ENCODE measurements around the gene RAB17. TPM values are rescaled to one million over a fixed set of nuclear protein-coding genes. Genes with fewer than 3 reads are reported as not detected.
A peak's percentile ranks its signal among the peaks of the same experiment; 100 is the strongest.

RAB17 gene
- total and polyA plus RNA-seq, 2 experiments from 2014 or later: 58.3 to 99.1 TPM

GRCh38 chr2:237561221-237561620 is 29.3 kb downstream of the RAB17 start:
- Histone ChIP-seq H3K27me3 (no peaks in the 10 kb centered on the region), H3K4me1 (ENCODE audit: insufficient read depth) (no peaks in the 10 kb centered on the region), H3K9me3 (ENCODE audit: low read depth) (no peaks in the 10 kb centered on the region), H3K9me2 (replicated peaks; ENCODE audit: insufficient read depth) (no peaks in the 10 kb centered on the region), H3K79me2 (no peaks in the 10 kb centered on the region), H3K27ac (no peak overlapping the region), H3K36me3 (replicated peaks; ENCODE audit: insufficient read depth, low read depth) (no peaks in the 10 kb centered on the region), H2AFZ (no peak overlapping the region), H3K4me2 (no peak overlapping the region), H4K20me1 (ENCODE audit: insufficient read depth, poor library complexity, severe bottlenecking) (no peaks in the 10 kb centered on the region), H3K4me3 (no peak overlapping the region)
- DNase-seq (ENCODE audit: low spot score): no peak
- TF ChIP-seq EZH2phosphoT487 (IDR thresholded peaks at IDR 0.05; ENCODE audit: low read depth, severe bottlenecking, unreplicated experiment) (no peak), CTCF (IDR thresholded peaks at IDR 0.05; ENCODE audit: poor library complexity) (no peak), EZH2 (IDR thresholded peaks at IDR 0.05; ENCODE audit: borderline replicate concordance) (no peak)
- 88% methylated on average over 7 of the region's 7 CpGs for WGBS (ENCODE audit: low lambda C conversion rate, missing lambda C conversion rate)

DNA sequence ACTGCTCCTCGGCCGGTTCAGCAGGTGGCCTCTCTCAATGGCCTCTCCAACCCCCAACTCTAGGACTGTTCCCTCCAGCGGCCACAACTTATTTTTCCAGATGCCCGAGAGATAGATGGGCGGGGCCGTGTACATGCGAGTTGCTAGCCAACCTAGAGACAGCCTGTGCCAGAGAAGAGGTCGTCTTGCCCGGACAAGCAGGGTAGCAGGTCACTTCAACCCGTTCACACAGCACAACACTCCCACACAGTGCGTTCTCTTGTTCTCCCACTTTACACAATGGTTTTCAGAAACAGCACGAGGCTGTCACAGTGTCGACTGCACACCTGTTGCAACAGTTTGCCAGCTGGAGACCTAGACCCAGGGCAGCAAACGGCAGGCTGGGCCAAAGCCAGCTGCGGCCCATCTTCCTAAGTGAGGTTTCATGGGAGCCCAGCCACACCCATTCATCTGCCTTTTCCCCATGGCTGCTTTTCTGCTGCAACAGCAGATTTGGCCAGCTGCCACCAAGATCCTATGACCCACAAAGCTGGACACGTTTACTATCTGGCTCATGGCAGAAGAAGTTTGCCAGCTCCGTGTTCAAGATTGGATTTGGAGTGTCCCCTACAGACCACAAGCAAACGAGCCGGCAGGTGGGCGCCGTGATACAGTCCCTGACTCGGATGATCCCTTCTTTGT is 31.4 kb downstream of the RAB17 start:
- Histone ChIP-seq H2AFZ (no peak overlapping the region), H3K9me2 (replicated peaks; ENCODE audit: insufficient read depth) (no peaks in the 10 kb centered on the region), H3K9me3 (ENCODE audit: low read depth) (peaks cover 4% of the 10 kb centered on the region), H3K79me2 (no peaks in the 10 kb centered on the region), H3K27me3 (no peaks in the 10 kb centered on the region), H3K27ac (no peak overlapping the region), H4K20me1 (ENCODE audit: insufficient read depth, poor library complexity, severe bottlenecking) (no peaks in the 10 kb centered on the region), H3K4me1 (ENCODE audit: insufficient read depth) (no peaks in the 10 kb centered on the region), H3K4me2 (no peak overlapping the region), H3K4me3 (no peak overlapping the region), H3K36me3 (replicated peaks; ENCODE audit: insufficient read depth, low read depth) (no peaks in the 10 kb centered on the region)
- DNase-seq (ENCODE audit: low spot score): peak; percentile 45
- TF ChIP-seq EZH2 (IDR thresholded peaks at IDR 0.05; ENCODE audit: borderline replicate concordance): no peak
- TF ChIP-seq EZH2phosphoT487 (IDR thresholded peaks at IDR 0.05; ENCODE audit: low read depth, severe bottlenecking, unreplicated experiment): no peak
- no peak for TF ChIP-seq CTCF (IDR thresholded peaks at IDR 0.05; ENCODE audit: poor library complexity)
- WGBS (ENCODE audit: low lambda C conversion rate, missing lambda C conversion rate): 83% methylated on average over 22 of the region's 22 CpGs

DNA sequence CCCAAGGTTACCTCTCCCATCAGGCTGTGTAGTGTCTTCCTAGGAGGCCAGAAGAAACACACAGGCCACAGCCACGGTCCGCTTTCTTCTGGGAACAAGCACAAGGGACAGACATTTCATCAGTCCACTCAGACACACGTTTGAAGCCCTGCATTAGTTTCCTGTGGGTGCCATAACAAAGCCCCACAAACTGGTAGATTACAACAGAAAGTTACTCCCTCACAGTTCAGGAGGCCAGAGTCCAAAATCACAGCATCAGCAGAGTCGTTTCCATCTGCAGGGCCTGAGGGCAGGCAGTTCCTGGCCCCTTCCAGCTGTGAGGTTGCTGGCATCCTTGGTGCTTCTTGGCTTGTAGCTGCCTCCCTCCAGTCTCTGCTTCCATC is 32.9 kb downstream of the RAB17 start:
- no peaks in the 10 kb centered on the region for H3K79me2 ChIP-seq
- no peaks in the 10 kb centered on the region for H3K36me3 ChIP-seq (replicated peaks; ENCODE audit: insufficient read depth, low read depth)
- no peaks in the 10 kb centered on the region for H3K9me2 ChIP-seq (replicated peaks; ENCODE audit: insufficient read depth)
- H3K27ac ChIP-seq: no peak overlapping the region
- WGBS (ENCODE audit: low lambda C conversion rate, missing lambda C conversion rate): 69% methylated on average over 4 of the region's 4 CpGs
- no peak overlapping the region for H3K4me2 ChIP-seq
- TF ChIP-seq EZH2 (IDR thresholded peaks at IDR 0.05; ENCODE audit: borderline replicate concordance) (no peak), EZH2phosphoT487 (IDR thresholded peaks at IDR 0.05; ENCODE audit: low read depth, severe bottlenecking, unreplicated experiment) (no peak), CTCF (IDR thresholded peaks at IDR 0.05; ENCODE audit: poor library complexity) (no peak)
- DNase-seq (ENCODE audit: low spot score): no peak
- H3K9me3 ChIP-seq (ENCODE audit: low read depth): peaks cover 4% of the 10 kb centered on the region
- no peaks in the 10 kb centered on the region for H4K20me1 ChIP-seq (ENCODE audit: insufficient read depth, poor library complexity, severe bottlenecking)
- no peaks in the 10 kb centered on the region for H3K27me3 ChIP-seq
- H3K4me1 ChIP-seq (ENCODE audit: insufficient read depth): no peaks in the 10 kb centered on the region
- H3K4me3 ChIP-seq: no peak overlapping the region
- H2AFZ ChIP-seq: no peak overlapping the region

Measured in hepatocyte (in vitro differentiated cells).